Gastroesophageal sphincter (tissue), 2 donors: ENCODE data around the gene CORIN.

Experiments
- EP300 ChIP-seq: sonication (generic); formaldehyde crosslinking; IDR thresholded peaks from one replicate; pipeline ENCODE4 v1.6.1; 2017; ENCODE audit warnings: antibody characterized with exemption, mild to moderate bottlenecking
- POLR2A ChIP-seq, 2 donors: fragments of 450-650 bp; IDR thresholded peaks; one replicate each; pipeline ENCODE4 v1.6.1; 2017; ENCODE audit warnings: antibody characterized with exemption in 2 of 2, mild to moderate bottlenecking in 2 of 2, moderate library complexity in 1 of 2

GRCh38 chr4:47741200-47741599 lies 96.7 kb downstream of the CORIN start:
- no peak for TF ChIP-seq POLR2A (IDR thresholded peaks at IDR 0.05)
- no peak for TF ChIP-seq EP300
